OCI-LY7 (cell line): ENCODE measurements around the gene VSX1.

Experiments
- EZH2phosphoT487 ChIP-seq: fragments of 200-600 bp; sonication (generic); IDR thresholded peaks from 2 replicates; pipeline ENCODE4 v1.6.1; 2018; ENCODE audit warnings: low read depth, borderline replicate concordance, mild to moderate bottlenecking, mixed run types, antibody characterized with exemption, low read length, moderate library complexity, mixed read lengths
- TF ChIP-seq, protein P1 (sequence below): fragments of 200-600 bp; sonication (generic); conservative IDR thresholded peaks from 2 replicates; pipeline ENCODE4 v1.5.1; 2014; ENCODE audit warnings: mild to moderate bottlenecking, antibody characterized with exemption, low read length, moderate library complexity, mixed read lengths

DNA sequence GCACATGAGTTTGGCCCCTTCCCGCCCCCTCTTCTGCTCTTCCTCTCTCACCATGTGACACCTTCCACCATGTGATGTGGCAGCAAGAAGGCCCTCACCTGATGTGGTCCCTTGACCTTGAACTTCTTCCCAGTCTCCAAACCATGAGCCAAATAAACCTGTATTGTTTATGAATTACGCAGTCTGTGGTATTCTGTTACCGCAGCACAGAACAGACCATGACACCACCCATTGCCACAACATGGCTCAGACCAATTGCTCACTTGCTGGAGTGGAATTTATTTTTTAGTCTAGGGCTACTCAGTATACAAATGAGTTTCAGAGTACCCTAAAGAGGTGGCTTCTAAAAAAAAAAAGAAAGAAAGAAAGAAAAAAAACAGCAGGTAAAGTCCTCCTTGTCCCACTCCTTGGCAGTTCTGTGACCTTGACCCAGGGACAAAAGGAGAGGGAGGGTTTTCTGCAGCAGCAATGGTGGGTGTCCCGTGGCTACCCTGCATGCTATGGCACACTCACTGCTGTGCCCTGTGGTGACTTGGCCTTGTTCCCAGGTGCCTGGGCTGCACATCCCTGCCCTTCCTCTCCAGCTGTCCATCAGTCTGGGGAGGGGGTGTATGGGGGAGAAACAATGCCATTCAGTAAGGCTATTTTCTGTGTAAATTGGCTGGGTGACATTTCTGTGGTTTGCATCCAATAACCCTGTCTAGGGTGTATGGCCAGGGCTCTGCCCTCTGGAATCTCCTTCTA is 5.4 kb upstream of the VSX1 start:
- TF ChIP-seq EZH2phosphoT487 = no peak
- TF ChIP-seq, protein P1, sequence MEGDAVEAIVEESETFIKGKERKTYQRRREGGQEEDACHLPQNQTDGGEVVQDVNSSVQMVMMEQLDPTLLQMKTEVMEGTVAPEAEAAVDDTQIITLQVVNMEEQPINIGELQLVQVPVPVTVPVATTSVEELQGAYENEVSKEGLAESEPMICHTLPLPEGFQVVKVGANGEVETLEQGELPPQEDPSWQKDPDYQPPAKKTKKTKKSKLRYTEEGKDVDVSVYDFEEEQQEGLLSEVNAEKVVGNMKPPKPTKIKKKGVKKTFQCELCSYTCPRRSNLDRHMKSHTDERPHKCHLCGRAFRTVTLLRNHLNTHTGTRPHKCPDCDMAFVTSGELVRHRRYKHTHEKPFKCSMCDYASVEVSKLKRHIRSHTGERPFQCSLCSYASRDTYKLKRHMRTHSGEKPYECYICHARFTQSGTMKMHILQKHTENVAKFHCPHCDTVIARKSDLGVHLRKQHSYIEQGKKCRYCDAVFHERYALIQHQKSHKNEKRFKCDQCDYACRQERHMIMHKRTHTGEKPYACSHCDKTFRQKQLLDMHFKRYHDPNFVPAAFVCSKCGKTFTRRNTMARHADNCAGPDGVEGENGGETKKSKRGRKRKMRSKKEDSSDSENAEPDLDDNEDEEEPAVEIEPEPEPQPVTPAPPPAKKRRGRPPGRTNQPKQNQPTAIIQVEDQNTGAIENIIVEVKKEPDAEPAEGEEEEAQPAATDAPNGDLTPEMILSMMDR = no peak
